Measurements from ENCODE around the gene EPO. TPM values are rescaled to one million over a fixed set of nuclear protein-coding genes. Genes with fewer than 3 reads are reported as not detected.
A peak's percentile ranks its signal among the peaks of the same experiment; 100 is the strongest.

EPO gene
- total RNA-seq, 3 donors from 2014 or later (not counting 1 experiment from before 2014, with no cell fraction given), result not detected

DNA sequence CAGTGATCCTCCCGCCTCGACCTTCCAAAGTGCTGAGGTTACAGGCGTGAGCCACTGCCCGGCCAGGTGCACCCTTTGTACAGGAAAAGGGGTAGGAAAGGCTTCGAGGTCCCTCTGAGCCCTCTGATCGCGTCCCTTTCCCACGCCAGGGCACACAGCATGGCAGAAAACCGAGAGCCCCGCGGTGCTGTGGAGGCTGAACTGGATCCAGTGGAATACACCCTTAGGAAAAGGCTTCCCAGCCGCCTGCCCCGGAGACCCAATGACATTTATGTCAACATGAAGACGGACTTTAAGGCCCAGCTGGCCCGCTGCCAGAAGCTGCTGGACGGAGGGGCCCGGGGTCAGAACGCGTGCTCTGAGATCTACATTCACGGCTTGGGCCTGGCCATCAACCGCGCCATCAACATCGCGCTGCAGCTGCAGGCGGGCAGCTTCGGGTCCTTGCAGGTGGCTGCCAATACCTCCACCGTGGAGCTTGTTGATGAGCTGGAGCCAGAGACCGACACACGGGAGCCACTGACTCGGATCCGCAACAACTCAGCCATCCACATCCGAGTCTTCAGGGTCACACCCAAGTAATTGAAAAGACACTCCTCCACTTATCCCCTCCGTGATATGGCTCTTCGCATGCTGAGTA lies 13.5 kb upstream of the EPO start:
- Mint-ChIP-seq H3K36me3 (no peaks in the 10 kb centered on the region), H3K4me1 (peaks cover 6 to 21% of the 10 kb centered on the region in 2 donors), H3K4me3 (peak overlapping the region; percentile 98), H3K9me3 (no peaks in the 10 kb centered on the region), H3K27ac (peak overlapping the region; percentile 89 to 97), H3K27me3 (ENCODE audit: low read depth in 2 of 2) (no peaks in the 10 kb centered on the region)
- Histone ChIP-seq H3K27me3 (ENCODE audit: control insufficient read depth, insufficient read depth, low read length) (no peaks in the 10 kb centered on the region), H3K36me3 (ENCODE audit: control insufficient read depth, insufficient read depth, low read length) (no peaks in the 10 kb centered on the region), H3K27ac (ENCODE audit: low read length) (peak overlapping the region; percentile 86), H3K9me3 (ENCODE audit: control insufficient read depth, insufficient read depth, low read length) (no peaks in the 10 kb centered on the region), H3K4me3 (ENCODE audit: low read length) (peak overlapping the region; percentile 86), H3K4me1 (ENCODE audit: control insufficient read depth, insufficient read depth, low read length) (peaks cover 16% of the 10 kb centered on the region)
- DNase-seq (no peak), ATAC-seq (no peak)
- no peak for TF ChIP-seq CTCF (IDR thresholded peaks at IDR 0.05)
- WGBS (ENCODE audit: insufficient coverage), result 66% methylated on average over 34 of the region's 34 CpGs
- intact Hi-C loops (cut with micrococcal nuclease), result no loop called here

DNA sequence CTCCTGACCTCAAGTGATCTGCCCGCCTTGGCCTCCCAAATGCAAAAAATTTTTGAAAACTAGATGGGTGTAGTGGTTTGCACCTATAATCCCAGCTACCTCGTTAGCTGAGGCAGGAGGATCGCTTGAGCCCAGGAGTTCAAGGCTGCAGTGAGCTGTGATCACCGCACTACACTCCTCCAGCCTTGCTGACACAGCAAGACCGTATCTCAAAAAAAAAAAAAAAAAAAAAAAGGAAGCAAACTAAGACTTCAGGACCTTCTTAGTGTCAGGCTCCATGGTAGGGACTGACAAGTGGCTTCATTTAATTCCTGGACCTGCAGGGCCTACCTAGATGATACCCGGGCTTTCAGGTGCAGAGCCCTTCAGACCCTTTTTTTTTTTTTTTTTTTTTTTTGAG lies 11.9 kb upstream of the EPO start:
- no peak for ATAC-seq
- Mint-ChIP-seq H3K4me3 (peak overlapping the region; percentile 6), H3K9me3 (no peaks in the 10 kb centered on the region), H3K4me1 (peaks cover 6 to 21% of the 10 kb centered on the region in 2 donors), H3K36me3 (no peaks in the 10 kb centered on the region), H3K27me3 (ENCODE audit: low read depth in 2 of 2) (no peaks in the 10 kb centered on the region), H3K27ac (no peak overlapping the region)
- no peak for TF ChIP-seq CTCF (IDR thresholded peaks at IDR 0.05)
- H3K27ac ChIP-seq (ENCODE audit: low read length), result no peak overlapping the region
- H3K36me3 ChIP-seq (ENCODE audit: control insufficient read depth, insufficient read depth, low read length), result no peaks in the 10 kb centered on the region
- H3K4me3 ChIP-seq (ENCODE audit: low read length), result no peak overlapping the region
- WGBS (ENCODE audit: insufficient coverage), result 97% methylated on average over 6 of the region's 6 CpGs
- intact Hi-C loops (cut with micrococcal nuclease), result no loop called here
- H3K27me3 ChIP-seq (ENCODE audit: control insufficient read depth, insufficient read depth, low read length), result no peaks in the 10 kb centered on the region
- peaks cover 16% of the 10 kb centered on the region for H3K4me1 ChIP-seq (ENCODE audit: control insufficient read depth, insufficient read depth, low read length)
- no peaks in the 10 kb centered on the region for H3K9me3 ChIP-seq (ENCODE audit: control insufficient read depth, insufficient read depth, low read length)
- no peak for DNase-seq

DNA sequence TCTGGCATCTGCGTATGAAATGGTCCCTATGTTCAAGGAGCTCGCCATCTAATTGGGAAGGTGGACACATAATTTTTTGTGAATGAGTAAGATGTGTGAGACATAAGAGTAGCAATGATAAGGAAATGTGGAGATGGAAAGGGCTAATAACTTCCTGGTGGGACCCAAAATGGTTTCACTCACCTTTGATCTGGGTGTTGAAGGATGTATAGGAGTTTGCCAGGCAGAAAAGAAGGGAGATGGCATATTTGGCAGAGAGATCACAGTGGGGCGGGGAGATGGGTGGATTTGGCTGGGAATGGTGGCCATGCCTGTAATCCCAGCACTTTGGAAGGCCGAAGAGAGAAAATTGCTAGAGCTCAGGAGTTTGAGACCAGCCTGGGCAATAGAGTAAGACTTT lies 9.8 kb upstream of the EPO start:
- intact Hi-C loops (cut with micrococcal nuclease), result no loop called here
- no peaks in the 10 kb centered on the region for H3K9me3 Mint-ChIP-seq
- Histone ChIP-seq H3K9me3 (ENCODE audit: control insufficient read depth, insufficient read depth, low read length) (no peaks in the 10 kb centered on the region), H3K4me1 (ENCODE audit: control insufficient read depth, insufficient read depth, low read length) (peaks cover 10% of the 10 kb centered on the region), H3K4me3 (ENCODE audit: low read length) (no peak overlapping the region), H3K27ac (ENCODE audit: low read length) (no peak overlapping the region), H3K27me3 (ENCODE audit: control insufficient read depth, insufficient read depth, low read length) (no peaks in the 10 kb centered on the region), H3K36me3 (ENCODE audit: control insufficient read depth, insufficient read depth, low read length) (no peaks in the 10 kb centered on the region)
- no peak overlapping the region for H3K27ac Mint-ChIP-seq
- no peak for DNase-seq
- no peak overlapping the region for H3K4me3 Mint-ChIP-seq
- ATAC-seq, result no peak
- WGBS (ENCODE audit: insufficient coverage), result over 99% methylated on average over 4 of the region's 4 CpGs
- TF ChIP-seq CTCF (IDR thresholded peaks at IDR 0.05), result no peak
- no peaks in the 10 kb centered on the region for H3K36me3 Mint-ChIP-seq
- peaks cover 6 to 21% of the 10 kb centered on the region in 2 donors for H3K4me1 Mint-ChIP-seq
- H3K27me3 Mint-ChIP-seq (ENCODE audit: low read depth in 2 of 2), result no peaks in the 10 kb centered on the region

GRCh38 chr7:100711369-100711768 lies 8.9 kb upstream of the EPO start:
- Histone ChIP-seq H3K27ac (ENCODE audit: low read length) (no peak overlapping the region), H3K9me3 (ENCODE audit: control insufficient read depth, insufficient read depth, low read length) (no peaks in the 10 kb centered on the region), H3K27me3 (ENCODE audit: control insufficient read depth, insufficient read depth, low read length) (no peaks in the 10 kb centered on the region), H3K36me3 (ENCODE audit: control insufficient read depth, insufficient read depth, low read length) (no peaks in the 10 kb centered on the region), H3K4me1 (ENCODE audit: control insufficient read depth, insufficient read depth, low read length) (peaks cover 8% of the 10 kb centered on the region), H3K4me3 (ENCODE audit: low read length) (no peak overlapping the region)
- H3K27ac Mint-ChIP-seq, result no peak overlapping the region
- intact Hi-C loops (cut with micrococcal nuclease), result no loop called here
- H3K4me3 Mint-ChIP-seq, result no peak overlapping the region
- 96% methylated on average over 11 of the region's 11 CpGs for WGBS (ENCODE audit: insufficient coverage)
- ATAC-seq (no peak), DNase-seq (no peak)
- H3K27me3 Mint-ChIP-seq (ENCODE audit: low read depth in 2 of 2), result no peaks in the 10 kb centered on the region
- TF ChIP-seq CTCF (IDR thresholded peaks at IDR 0.05), result no peak
- H3K9me3 Mint-ChIP-seq, result no peaks in the 10 kb centered on the region
- H3K4me1 Mint-ChIP-seq, result peaks cover 6 to 12% of the 10 kb centered on the region in 2 donors
- no peaks in the 10 kb centered on the region for H3K36me3 Mint-ChIP-seq
